ENCODE data around the gene PTPRD. TPM values are rescaled to one million over a fixed set of nuclear protein-coding genes. Genes with fewer than 3 reads are reported as not detected.

The PTPRD gene
- total RNA-seq, 4 donors from 2014 or later = 85.8 to 169 (median 135) TPM

DNA sequence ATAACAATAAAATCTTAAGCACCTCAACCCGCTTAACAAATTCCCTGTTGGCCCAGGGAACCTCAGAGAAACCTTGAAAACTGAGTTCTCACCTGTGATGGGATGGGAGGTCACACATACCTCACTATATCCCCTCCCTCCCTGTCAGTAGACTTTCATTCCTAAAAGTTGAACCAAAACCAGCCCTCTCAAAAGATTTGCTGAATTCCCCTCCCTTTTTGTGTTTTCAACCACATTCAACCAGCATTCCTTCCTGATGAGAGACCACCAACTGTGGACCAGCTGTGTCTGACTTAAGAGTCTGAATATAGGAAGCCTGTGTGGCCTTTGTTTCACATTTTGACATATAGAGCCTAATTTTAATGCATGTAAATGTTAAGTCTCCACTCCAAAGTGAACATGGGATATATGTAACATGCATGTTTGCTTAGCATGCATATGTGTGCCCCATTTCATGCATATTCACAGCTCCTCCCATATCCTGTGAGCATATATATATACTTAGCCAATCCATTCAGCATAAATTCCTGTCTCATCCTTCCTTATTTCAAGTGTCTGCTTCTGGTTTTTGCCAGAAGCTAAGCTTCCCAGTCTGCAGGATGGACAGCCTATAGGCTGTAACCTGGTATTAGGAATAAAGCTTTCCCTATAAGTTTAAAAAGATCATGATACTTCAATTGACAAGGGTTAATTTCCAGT lies 604.6 kb downstream of the PTPRD start:
- Histone ChIP-seq H3K36me3 (no peaks in the 10 kb centered on the region), H3K4me1 (no peaks in the 10 kb centered on the region), H3K27me3 (no peaks in the 10 kb centered on the region), H3K9me3 (peaks cover 0 to 3% (median 0%) of the 10 kb centered on the region in 4 donors), H3K4me3 (no peak overlapping the region), H3K27ac (no peak overlapping the region)
- no peak for DNase-seq
- TF ChIP-seq CTCF (IDR thresholded peaks at IDR 0.05) (no peak), POLR2A (IDR thresholded peaks at IDR 0.05) (no peak)

GRCh38 chr9:10007356-10007755 lies 605.4 kb downstream of the PTPRD start:
- H3K36me3 ChIP-seq = no peaks in the 10 kb centered on the region
- no peak for TF ChIP-seq CTCF (IDR thresholded peaks at IDR 0.05)
- TF ChIP-seq POLR2A (IDR thresholded peaks at IDR 0.05) = no peak
- no peaks in the 10 kb centered on the region for H3K27me3 ChIP-seq
- DNase-seq = no peak
- H3K27ac ChIP-seq = no peak overlapping the region
- H3K4me1 ChIP-seq = no peaks in the 10 kb centered on the region
- H3K4me3 ChIP-seq = no peak overlapping the region
- peaks cover 0 to 3% (median 0%) of the 10 kb centered on the region in 4 donors for H3K9me3 ChIP-seq

- H3K4me1 ChIP-seq = no peaks in the 10 kb centered on the region
- H3K27me3 ChIP-seq = no peaks in the 10 kb centered on the region
- H3K27ac ChIP-seq = no peak overlapping the region
- TF ChIP-seq POLR2A (IDR thresholded peaks at IDR 0.05) = no peak
- H3K36me3 ChIP-seq = no peaks in the 10 kb centered on the region
- no peaks in the 10 kb centered on the region for H3K9me3 ChIP-seq
- no peak for DNase-seq
- H3K4me3 ChIP-seq = no peak overlapping the region
These were observed 607.6 kb downstream of the PTPRD start for GRCh38 chr9:10005206-10005605.

GRCh38 chr9:10003047-10003446 lies 609.8 kb downstream of the PTPRD start:
- no peaks in the 10 kb centered on the region for H3K4me1 ChIP-seq
- TF ChIP-seq CTCF (IDR thresholded peaks at IDR 0.05) (no peak), POLR2A (IDR thresholded peaks at IDR 0.05) (no peak)
- no peak overlapping the region for H3K4me3 ChIP-seq
- H3K9me3 ChIP-seq = no peaks in the 10 kb centered on the region
- no peak for DNase-seq
- H3K27me3 ChIP-seq = no peaks in the 10 kb centered on the region
- no peaks in the 10 kb centered on the region for H3K36me3 ChIP-seq
- no peak overlapping the region for H3K27ac ChIP-seq

- no peak for DNase-seq
- H3K27ac ChIP-seq = no peak overlapping the region
- no peaks in the 10 kb centered on the region for H3K4me1 ChIP-seq
- no peak overlapping the region for H3K4me3 ChIP-seq
- H3K36me3 ChIP-seq = no peaks in the 10 kb centered on the region
- no peaks in the 10 kb centered on the region for H3K27me3 ChIP-seq
- H3K9me3 ChIP-seq = no peaks in the 10 kb centered on the region
- no peak for TF ChIP-seq CTCF (IDR thresholded peaks at IDR 0.05)
- no peak for TF ChIP-seq POLR2A (IDR thresholded peaks at IDR 0.05)
These were observed 612.1 kb downstream of the PTPRD start for GRCh38 chr9:10000669-10001068.

- H3K27me3 ChIP-seq = no peaks in the 10 kb centered on the region
- H3K4me1 ChIP-seq = no peaks in the 10 kb centered on the region
- H3K36me3 ChIP-seq = no peaks in the 10 kb centered on the region
- H3K27ac ChIP-seq = no peak overlapping the region
- no peak overlapping the region for H3K4me3 ChIP-seq
- no peaks in the 10 kb centered on the region for H3K9me3 ChIP-seq
- TF ChIP-seq POLR2A (IDR thresholded peaks at IDR 0.05) (no peak), CTCF (IDR thresholded peaks at IDR 0.05) (no peak)
- no peak for DNase-seq
These were observed 614.1 kb downstream of the PTPRD start for GRCh38 chr9:9998491-9999287.

Data from Peyer's patch (tissue), 4 donors.